ENCODE results near the gene SFXN5.

The SFXN5 gene

GRCh38 chr2:72994991-72995380 lies 76.5 kb downstream of the SFXN5 start:
- DNase-seq (ENCODE audit: low read depth in 4 of 4, low spot score in 1 of 4) = no peak

GRCh38 chr2:72994282-72994990 lies 77.1 kb downstream of the SFXN5 start:
- no peak for DNase-seq (ENCODE audit: low read depth in 4 of 4, low spot score in 1 of 4)

- DNase-seq (ENCODE audit: low read depth in 4 of 4, low spot score in 1 of 4) = no peak
These were observed 77.6 kb downstream of the SFXN5 start for GRCh38 chr2:72993933-72994280.

- peak in 2 of 4 experiments; percentile 29 to 35 for DNase-seq (ENCODE audit: low read depth in 4 of 4, low spot score in 1 of 4)
These were observed 78.2 kb downstream of the SFXN5 start for GRCh38 chr2:72993147-72993932.

GRCh38 chr2:72992734-72993102 lies 78.8 kb downstream of the SFXN5 start:
- no peak for DNase-seq (ENCODE audit: low read depth in 4 of 4, low spot score in 1 of 4)

GRCh38 chr2:72991980-72992733 lies 79.4 kb downstream of the SFXN5 start:
- no peak for DNase-seq (ENCODE audit: low read depth in 4 of 4, low spot score in 1 of 4)

GRCh38 chr2:72991439-72991725 lies 80.1 kb downstream of the SFXN5 start:
- DNase-seq (ENCODE audit: low read depth in 4 of 4, low spot score in 1 of 4) = no peak

- DNase-seq (ENCODE audit: low read depth in 4 of 4, low spot score in 1 of 4) = no peak
These were observed 80.6 kb downstream of the SFXN5 start for GRCh38 chr2:72990695-72991438.

GRCh38 chr2:72989770-72990556 lies 81.5 kb downstream of the SFXN5 start:
- DNase-seq (ENCODE audit: low read depth in 4 of 4, low spot score in 1 of 4) = no peak

- DNase-seq (ENCODE audit: low read depth in 4 of 4, low spot score in 1 of 4) = no peak
These were observed 82.7 kb downstream of the SFXN5 start for GRCh38 chr2:72988726-72989273.

GRCh38 chr2:72988041-72988440 lies 83.5 kb downstream of the SFXN5 start:
- no peak for DNase-seq (ENCODE audit: low read depth in 4 of 4, low spot score in 1 of 4)

- no peak for DNase-seq (ENCODE audit: low read depth in 4 of 4, low spot score in 1 of 4)
These were observed 85.4 kb downstream of the SFXN5 start for GRCh38 chr2:72985891-72986683.

- DNase-seq (ENCODE audit: low read depth in 4 of 4, low spot score in 1 of 4) = no peak
These were observed 86.4 kb downstream of the SFXN5 start for GRCh38 chr2:72985136-72985535.

- no peak for DNase-seq (ENCODE audit: low read depth in 4 of 4, low spot score in 1 of 4)
These were observed 87.3 kb downstream of the SFXN5 start for GRCh38 chr2:72984172-72984671.

- DNase-seq (ENCODE audit: low read depth in 4 of 4, low spot score in 1 of 4) = no peak
These were observed 87.9 kb downstream of the SFXN5 start for GRCh38 chr2:72983500-72984161.

- no peak for DNase-seq (ENCODE audit: low read depth in 4 of 4, low spot score in 1 of 4)
These were observed 88.6 kb downstream of the SFXN5 start for GRCh38 chr2:72982781-72983499.

- DNase-seq (ENCODE audit: low read depth in 4 of 4, low spot score in 1 of 4) = no peak
These were observed 89.3 kb downstream of the SFXN5 start for GRCh38 chr2:72982219-72982618.

- no peak for DNase-seq (ENCODE audit: low read depth in 4 of 4, low spot score in 1 of 4)
These were observed 90.0 kb downstream of the SFXN5 start for GRCh38 chr2:72981536-72981935.
